Testis (tissue), 2 donors: ENCODE results near the gene ELOVL1.

Experiments
- CTCF ChIP-seq, 3 experiments: fragments of 450-650 bp in 2 of 3; fragments of 200-600 bp in 1 of 3; sonication (generic) in 1 of 3; IDR thresholded peaks; one replicate each; pipeline ENCODE4 v1.5.1; 2016 to 2019; ENCODE audit warnings: antibody characterized with exemption in 3 of 3, mild to moderate bottlenecking in 2 of 3, moderate library complexity in 1 of 3
- POLR2A ChIP-seq: fragments of 450-650 bp; IDR thresholded peaks from one replicate; pipeline ENCODE4 v1.6.1; 2017; ENCODE audit warnings: antibody characterized with exemption, mild to moderate bottlenecking, moderate library complexity

- TF ChIP-seq CTCF (IDR thresholded peaks at IDR 0.05) (no peak), POLR2A (no peak)
Observed at GRCh38 chr1:43383449-43383848, 15.6 kb upstream of the ELOVL1 start.
